RKO (cell line): Measurements from ENCODE around the gene NDUFA11.

ENCODE experiments used
- DNase-seq: peaks from one replicate; pipeline ENCODE4 v3.0.0-alpha.2; 2016; ENCODE audit warnings: low spot score

Gene NDUFA11

GRCh38 chr19:5903624-5904351 lies at the start of gene NDUFA11:
TSS of gene NDUFA11 (minus strand) at chr19:5903790. CDS start at chr19:5903708, 82 bp downstream.
- peak; percentile 95 for DNase-seq

GRCh38 chr19:5953030-5953589 lies 49.5 kb upstream of the NDUFA11 start:
- DNase-seq, result peak; percentile 24

GRCh38 chr19:5952193-5953029 lies 48.8 kb upstream of the NDUFA11 start:
- no peak for DNase-seq

- DNase-seq, result no peak
Measured at GRCh38 chr19:5951338-5951861, 47.8 kb upstream of the NDUFA11 start.

- no peak for DNase-seq
Measured at GRCh38 chr19:5950741-5951140, 47.2 kb upstream of the NDUFA11 start.

GRCh38 chr19:5949792-5950305 lies 46.3 kb upstream of the NDUFA11 start:
- DNase-seq, result no peak

GRCh38 chr19:5948752-5949564 lies 45.4 kb upstream of the NDUFA11 start:
- no peak for DNase-seq

- DNase-seq, result no peak
Measured at GRCh38 chr19:5947435-5947834, 43.8 kb upstream of the NDUFA11 start.

- DNase-seq, result no peak
Measured at GRCh38 chr19:5943623-5944022, 40.0 kb upstream of the NDUFA11 start.

- no peak for DNase-seq
Measured at GRCh38 chr19:5943045-5943444, 39.5 kb upstream of the NDUFA11 start.

- DNase-seq, result no peak
Measured at GRCh38 chr19:5941673-5942072, 38.1 kb upstream of the NDUFA11 start.

- no peak for DNase-seq
Measured at GRCh38 chr19:5940260-5941208, 36.9 kb upstream of the NDUFA11 start.

GRCh38 chr19:5937550-5937949 lies 34.0 kb upstream of the NDUFA11 start:
- DNase-seq, result no peak

- no peak for DNase-seq
Measured at GRCh38 chr19:5936292-5936592, 32.7 kb upstream of the NDUFA11 start.

GRCh38 chr19:5935473-5936291 lies 32.1 kb upstream of the NDUFA11 start:
- no peak for DNase-seq

GRCh38 chr19:5934774-5935472 lies 31.3 kb upstream of the NDUFA11 start:
- DNase-seq, result no peak

GRCh38 chr19:5934069-5934401 lies 30.4 kb upstream of the NDUFA11 start:
- DNase-seq, result no peak

- no peak for DNase-seq
Measured at GRCh38 chr19:5933391-5934068, 29.9 kb upstream of the NDUFA11 start.
